CD4-positive, alpha-beta T cell treated with Interleukin-6 for 4 hours (primary cell): ENCODE results near the gene NSD1.
"Not testable (repeated sequence)": the region's sequence is repeated elsewhere in the genome, so short reads cannot be mapped to it uniquely, and the experiment has no call there.

ENCODE experiments used
- DNase-seq: peaks from one replicate; pipeline ENCODE4 v3.0.0-alpha.2; 2020; ENCODE audit warnings: mixed read lengths

Gene NSD1

GRCh38 chr5:177131019-177131320, 2.6 kb upstream of the NSD1 start:
- DNase-seq = no peak

- DNase-seq = no peak
Measured at GRCh38 chr5:177131352-177132135, 2.0 kb upstream of the NSD1 start.

GRCh38 chr5:177132136-177133095, 1.2 kb upstream of the NSD1 start:
- peak; percentile 60 for DNase-seq

- peak; percentile 53 for DNase-seq
Measured at GRCh38 chr5:177133853-177134696, 502 bp downstream of the NSD1 start.

- DNase-seq = no peak
Measured at GRCh38 chr5:177134697-177135225, 1.2 kb downstream of the NSD1 start.

GRCh38 chr5:177140312-177140711, 6.7 kb downstream of the NSD1 start:
- DNase-seq = no peak

- no peak for DNase-seq
Measured at GRCh38 chr5:177141496-177141895, 7.9 kb downstream of the NSD1 start.

GRCh38 chr5:177142098-177142611, 8.6 kb downstream of the NSD1 start:
- DNase-seq = no peak

- DNase-seq = no peak
Measured at GRCh38 chr5:177142778-177143177, 9.2 kb downstream of the NSD1 start.

- DNase-seq = no peak
Measured at GRCh38 chr5:177146891-177147638, 13.5 kb downstream of the NSD1 start.

- not testable (repeated sequence) for DNase-seq
Measured at GRCh38 chr5:177150061-177150460, 16.5 kb downstream of the NSD1 start.

- DNase-seq = no peak
Measured at GRCh38 chr5:177154003-177154643, 20.6 kb downstream of the NSD1 start.

- no peak for DNase-seq
Measured at GRCh38 chr5:177162379-177162778, 28.8 kb downstream of the NSD1 start.

GRCh38 chr5:177163500-177163899, 29.9 kb downstream of the NSD1 start:
- no peak for DNase-seq

GRCh38 chr5:177169271-177169670, 35.7 kb downstream of the NSD1 start:
- no peak for DNase-seq

- no peak for DNase-seq
Measured at GRCh38 chr5:177171961-177172360, 38.4 kb downstream of the NSD1 start.

- DNase-seq = no peak
Measured at GRCh38 chr5:177175336-177175735, 41.8 kb downstream of the NSD1 start.

GRCh38 chr5:177176175-177176711, 42.7 kb downstream of the NSD1 start:
- no peak for DNase-seq

- not testable (repeated sequence) for DNase-seq
Measured at GRCh38 chr5:177177847-177178437, 44.4 kb downstream of the NSD1 start.

GRCh38 chr5:177178733-177179304, 45.2 kb downstream of the NSD1 start:
- no peak for DNase-seq
